Neuronal stem cell (in vitro differentiated cells): ENCODE results near the gene MVK.
A peak's percentile ranks its signal among the peaks of the same experiment; 100 is the strongest.

Experiments used
- DNase-seq: peaks from one replicate; pipeline ENCODE4 v3.0.0-alpha.2; 2013; ENCODE audit warnings: low spot score
- H2AFZ ChIP-seq: one replicate; pipeline ENCODE4 v1.6.1; 2013; ENCODE audit warnings: mild to moderate bottlenecking, low read length, inconsistent platforms
- H2AK5ac ChIP-seq: 2 replicates; pipeline ENCODE4 v1.6.1; 2013; ENCODE audit warnings: low read depth, mild to moderate bottlenecking, inconsistent platforms, low read length, moderate library complexity, mixed read lengths
- H2BK120ac ChIP-seq: 2 replicates; pipeline ENCODE4 v1.6.1; 2013; ENCODE audit warnings: low read depth, mild to moderate bottlenecking, inconsistent platforms, low read length, moderate library complexity, mixed read lengths
- H2BK12ac ChIP-seq: one replicate; pipeline ENCODE4 v1.6.1; 2013; ENCODE audit warnings: low read length, inconsistent platforms
- H2BK15ac ChIP-seq: 2 replicates; pipeline ENCODE4 v1.6.1; 2013; ENCODE audit warnings: mild to moderate bottlenecking, low read length, inconsistent platforms, mixed read lengths
- H2BK5ac ChIP-seq: one replicate; pipeline ENCODE4 v1.6.1; 2013; ENCODE audit warnings: inconsistent platforms, mild to moderate bottlenecking, low read length, moderate library complexity
- H3K14ac ChIP-seq: one replicate; pipeline ENCODE4 v1.6.1; 2013; ENCODE audit warnings: low read length, inconsistent platforms
- H3K18ac ChIP-seq: 2 replicates; pipeline ENCODE4 v1.6.1; 2013; ENCODE audit warnings: low read length, inconsistent platforms
- H3K23ac ChIP-seq: 2 replicates; pipeline ENCODE4 v1.6.1; 2013; ENCODE audit warnings: low read depth, mild to moderate bottlenecking, mixed read lengths, low read length, inconsistent platforms; ENCODE audit not compliant: poor library complexity
- H3K27ac ChIP-seq: replicated peaks from 3 replicates; pipeline ENCODE4 v1.5.1; 2013; ENCODE audit warnings: low read length, inconsistent platforms
- H3K27me3 ChIP-seq, 3 experiments: 2 replicates each; pipeline ENCODE4 v1.6.1; 2013; ENCODE audit warnings: low read length in 3 of 3, mild to moderate bottlenecking in 2 of 3, inconsistent platforms in 1 of 3, low read depth in 1 of 3, mixed read lengths in 1 of 3, moderate library complexity in 1 of 3; ENCODE audit not compliant: control insufficient read depth in 3 of 3, insufficient read depth in 3 of 3
- H3K36me3 ChIP-seq, 2 donors: replicated peaks in 1 of 2; 2 replicates each; pipeline ENCODE4 v1.6.1; 2013; ENCODE audit warnings: low read length in 2 of 2; ENCODE audit not compliant: control insufficient read depth in 2 of 2, insufficient read depth in 2 of 2
- H3K4ac ChIP-seq: 2 replicates; pipeline ENCODE4 v1.6.1; 2013; ENCODE audit warnings: inconsistent platforms, mild to moderate bottlenecking, low read length, moderate library complexity
- H3K4me1 ChIP-seq, 2 donors: 1 replicate in 1 of 2; 2 replicates in 1 of 2; pipeline ENCODE4 v1.6.1; 2013; ENCODE audit warnings: low read length in 2 of 2, low read depth in 1 of 2; ENCODE audit not compliant: control insufficient read depth in 2 of 2, insufficient read depth in 1 of 2
- H3K4me2 ChIP-seq: one replicate; pipeline ENCODE4 v1.6.1; 2013; ENCODE audit warnings: mild to moderate bottlenecking, low read length, inconsistent platforms; ENCODE audit not compliant: insufficient read depth, poor library complexity, severe bottlenecking
- H3K4me3 ChIP-seq, 2 donors: 2 replicates each; pipeline ENCODE4 v1.5.1; 2013; ENCODE audit warnings: low read length in 2 of 2, mild to moderate bottlenecking in 2 of 2, inconsistent platforms in 1 of 2, moderate library complexity in 1 of 2
- H3K79me1 ChIP-seq: one replicate; pipeline ENCODE4 v1.6.1; 2013; ENCODE audit warnings: low read depth, mild to moderate bottlenecking, inconsistent platforms, low read length, moderate library complexity
- H3K9ac ChIP-seq: one replicate; pipeline ENCODE4 v1.6.1; 2013; ENCODE audit warnings: mild to moderate bottlenecking, low read depth, low read length, inconsistent platforms; ENCODE audit not compliant: poor library complexity
- H3K9me3 ChIP-seq, 2 donors: replicated peaks in 1 of 2; 2 replicates each; pipeline versions ENCODE3 to v1.6.1; 2013; ENCODE audit warnings: low read length in 2 of 2, mild to moderate bottlenecking in 2 of 2, inconsistent platforms in 1 of 2, low read depth in 1 of 2, mixed read lengths in 1 of 2, moderate library complexity in 1 of 2; ENCODE audit not compliant: control insufficient read depth in 2 of 2, insufficient read depth in 1 of 2
- H4K8ac ChIP-seq: one replicate; pipeline ENCODE4 v1.6.1; 2013; ENCODE audit warnings: low read depth, mild to moderate bottlenecking, inconsistent platforms, low read length, moderate library complexity
- H4K91ac ChIP-seq: one replicate; pipeline ENCODE4 v1.6.1; 2013; ENCODE audit warnings: low read length, low read depth, mild to moderate bottlenecking, inconsistent platforms; ENCODE audit not compliant: poor library complexity
- WGBS, 2 donors: extraction: QIAGEN DNeasy Blood & Tissue Kit; methylation state at CpG; one replicate each; pipeline ENCODE4 v1.1.7; 2013; ENCODE audit warnings: missing lambda C conversion rate in 2 of 2, mixed read lengths in 1 of 2; ENCODE audit not compliant: insufficient read length in 2 of 2, insufficient replicate concordance in 1 of 2; ENCODE audit errors: extremely low coverage in 2 of 2; 5-methylcytosine and 5-hydroxymethylcytosine counted together

MVK gene

GRCh38 chr12:109645708-109646107, 72.1 kb downstream of the MVK start:
- no peak overlapping the region for H4K91ac ChIP-seq
- H3K27ac ChIP-seq: no peak overlapping the region
- peaks cover 0 to 2% of the 10 kb centered on the region in 2 donors for H3K4me1 ChIP-seq
- H2BK5ac ChIP-seq: no peak overlapping the region
- H2AK5ac ChIP-seq: peak overlapping the region; percentile 89
- no peak overlapping the region for H3K14ac ChIP-seq
- DNase-seq: no peak
- no peak overlapping the region for H2AFZ ChIP-seq
- H3K36me3 ChIP-seq: no peaks in the 10 kb centered on the region
- H3K27me3 ChIP-seq: peaks cover 0 to 50% (median 0%) of the 10 kb centered on the region in 3 experiments
- no peak overlapping the region for H3K4me2 ChIP-seq
- no peak overlapping the region for H3K4ac ChIP-seq
- H2BK120ac ChIP-seq: no peak overlapping the region
- H3K23ac ChIP-seq: no peak overlapping the region
- WGBS, 2 donors: no CpG with 5 or more reads among the region's 11 CpGs
- H3K9ac ChIP-seq: peak overlapping the region; percentile 24
- no peak overlapping the region for H3K4me3 ChIP-seq
- peak overlapping the region; percentile 8 for H2BK12ac ChIP-seq
- no peaks in the 10 kb centered on the region for H3K9me3 ChIP-seq
- H3K79me1 ChIP-seq: no peaks in the 10 kb centered on the region
- H4K8ac ChIP-seq: no peak overlapping the region
- no peak overlapping the region for H2BK15ac ChIP-seq
- H3K18ac ChIP-seq: peak overlapping the region; percentile 35
